Measurements from ENCODE around the gene CD3E.
A peak's percentile ranks its signal among the peaks of the same experiment; 100 is the strongest.

The CD3E gene

GRCh38 chr11:118334745-118335144 lies 30.2 kb downstream of the CD3E start:
- no peak for FAIRE-seq

GRCh38 chr11:118338637-118339061 lies 34.1 kb downstream of the CD3E start:
- no peak for FAIRE-seq

GRCh38 chr11:118339281-118339961 lies 34.9 kb downstream of the CD3E start:
- no peak for FAIRE-seq

- FAIRE-seq = no peak
Measured at GRCh38 chr11:118340449-118340848, 35.9 kb downstream of the CD3E start.

- FAIRE-seq = no peak
Measured at GRCh38 chr11:118341261-118341660, 36.7 kb downstream of the CD3E start.

- FAIRE-seq = no peak
Measured at GRCh38 chr11:118341815-118342489, 37.4 kb downstream of the CD3E start.

GRCh38 chr11:118342503-118343161 lies 38.1 kb downstream of the CD3E start, which contains the start of gene CD3D:
Gene CD3D, minus strand, starts transcription at chr11:118342705. Its CDS starts 98 bp downstream, at chr11:118342607.
- FAIRE-seq = no peak

- no peak for FAIRE-seq
Measured at GRCh38 chr11:118343248-118343647, 38.7 kb downstream of the CD3E start.

GRCh38 chr11:118343981-118344515 lies 39.5 kb downstream of the CD3E start, which contains the start of gene CD3G:
Gene CD3G, plus strand, starts transcription at chr11:118344344. Its CDS starts 80 bp downstream, at chr11:118344424.
- FAIRE-seq = no peak

- FAIRE-seq = no peak
Measured at GRCh38 chr11:118349475-118349874, 44.9 kb downstream of the CD3E start.

- peak; percentile 79 for FAIRE-seq
Measured at GRCh38 chr11:118353084-118353710, 48.7 kb downstream of the CD3E start.

GRCh38 chr11:118358071-118358470 lies 53.5 kb downstream of the CD3E start:
- FAIRE-seq = no peak

GRCh38 chr11:118359295-118359958 lies 54.9 kb downstream of the CD3E start, which contains the start of gene UBE4A:
Gene UBE4A, plus strand, starts transcription at chr11:118359600. Its CDS starts 5,481 bp downstream, at chr11:118365081.
- peak; percentile 94 for FAIRE-seq

GRCh38 chr11:118364956-118365615 lies 60.6 kb downstream of the CD3E start:
- FAIRE-seq = no peak
